HL-60/S4 treated with retinoic acid at 250 ng/mL for 4 days and 3 days (cell line): ENCODE measurements around the gene CLTCL1.
"Not testable (repeated sequence)": the region's sequence is repeated elsewhere in the genome, so short reads cannot be mapped to it uniquely, and the experiment has no call there.

ENCODE experiments used
- in situ Hi-C: fragments of 300-500 bp; cut with MboI; formaldehyde crosslinking; loops from 2 replicates; pipeline ENCODE4 v1.7.0; 2022; ENCODE audit warnings: low sequenced_read_pairs

CLTCL1 gene

DNA sequence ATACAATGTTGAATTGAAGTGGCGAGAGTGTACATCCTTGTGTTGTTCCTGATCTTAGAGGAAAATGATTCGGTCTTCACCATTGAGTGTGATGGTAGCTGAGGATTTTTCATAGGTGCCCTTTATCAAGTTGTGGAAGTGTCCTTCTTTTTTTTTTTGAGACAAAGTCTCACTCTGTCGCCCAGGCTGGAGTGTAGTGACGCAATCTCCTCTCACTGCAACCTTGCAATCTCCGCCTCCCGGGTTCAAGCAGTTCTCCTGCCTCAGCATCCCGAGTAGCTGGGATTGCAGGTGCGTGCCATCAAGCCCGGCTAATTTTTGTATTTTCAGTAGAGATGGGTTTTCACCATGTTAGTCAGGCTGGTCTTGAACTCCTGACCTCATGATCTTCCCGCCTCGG, 132.9 kb downstream of the CLTCL1 start:
- in situ Hi-C loops: not testable (repeated sequence)

DNA sequence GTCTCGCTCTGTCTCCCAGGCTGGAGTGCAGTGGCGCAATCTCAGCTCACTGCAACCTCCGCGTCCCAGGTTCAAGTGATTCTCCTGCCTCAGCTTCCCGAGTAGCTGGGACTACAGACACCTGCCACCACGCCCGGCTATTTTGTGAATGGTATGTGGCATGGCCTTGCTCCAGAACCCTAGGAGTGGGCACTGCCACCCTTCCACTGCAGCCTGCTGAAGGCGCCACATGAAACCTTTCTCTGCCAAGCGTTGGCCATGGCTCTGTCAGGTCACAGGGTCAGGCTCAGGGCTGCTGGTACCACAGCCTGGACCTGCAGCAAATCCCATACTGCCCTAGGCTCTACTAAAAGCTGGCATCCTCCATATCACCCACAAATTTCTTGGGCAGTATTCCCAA, 135.4 kb downstream of the CLTCL1 start:
- in situ Hi-C loops: not testable (repeated sequence)

DNA sequence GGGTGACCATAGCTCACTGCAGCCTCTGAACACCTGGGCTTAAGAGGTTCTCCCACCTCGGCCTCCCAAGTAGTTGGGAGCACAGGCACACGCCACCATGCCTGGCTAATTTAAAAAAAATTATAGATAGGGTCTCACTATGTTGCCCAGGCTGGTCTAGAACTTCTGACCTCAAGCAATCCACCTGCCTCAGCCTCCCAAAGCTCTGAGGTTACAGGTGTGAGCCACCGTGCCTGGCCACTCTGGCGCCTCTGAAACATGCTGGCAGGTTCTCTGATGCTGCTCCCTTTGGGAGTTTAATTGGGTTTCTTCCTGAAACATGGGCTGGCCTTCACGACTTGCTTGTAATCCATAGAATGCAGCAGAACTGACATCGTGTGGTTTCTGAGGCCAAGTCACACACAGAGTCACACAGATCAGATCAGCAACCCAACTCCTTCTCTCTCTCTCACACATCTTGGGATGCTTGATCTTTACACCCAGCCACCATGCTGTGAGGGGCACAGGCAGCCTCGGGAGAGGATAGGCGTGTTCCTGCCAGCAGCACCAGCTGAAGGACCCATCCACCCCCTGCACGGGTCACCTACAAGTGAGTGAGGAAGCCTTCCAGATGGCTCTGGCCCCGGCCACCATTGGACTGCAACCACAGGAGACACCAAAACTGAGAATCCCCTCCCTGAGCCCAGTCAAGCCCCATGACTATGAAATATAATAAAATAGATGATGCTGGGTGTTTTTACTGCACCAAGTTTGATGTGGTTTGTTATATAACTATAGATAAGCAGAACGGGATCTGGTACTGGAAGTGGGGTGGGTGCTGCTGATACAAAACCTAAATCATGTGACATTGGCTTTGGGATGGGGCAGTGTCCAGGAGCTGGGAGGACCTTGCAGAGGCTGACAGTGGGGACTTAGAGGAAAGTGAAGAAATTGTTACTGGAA, 138.3 kb downstream of the CLTCL1 start:
- in situ Hi-C loops: no loop called here

DNA sequence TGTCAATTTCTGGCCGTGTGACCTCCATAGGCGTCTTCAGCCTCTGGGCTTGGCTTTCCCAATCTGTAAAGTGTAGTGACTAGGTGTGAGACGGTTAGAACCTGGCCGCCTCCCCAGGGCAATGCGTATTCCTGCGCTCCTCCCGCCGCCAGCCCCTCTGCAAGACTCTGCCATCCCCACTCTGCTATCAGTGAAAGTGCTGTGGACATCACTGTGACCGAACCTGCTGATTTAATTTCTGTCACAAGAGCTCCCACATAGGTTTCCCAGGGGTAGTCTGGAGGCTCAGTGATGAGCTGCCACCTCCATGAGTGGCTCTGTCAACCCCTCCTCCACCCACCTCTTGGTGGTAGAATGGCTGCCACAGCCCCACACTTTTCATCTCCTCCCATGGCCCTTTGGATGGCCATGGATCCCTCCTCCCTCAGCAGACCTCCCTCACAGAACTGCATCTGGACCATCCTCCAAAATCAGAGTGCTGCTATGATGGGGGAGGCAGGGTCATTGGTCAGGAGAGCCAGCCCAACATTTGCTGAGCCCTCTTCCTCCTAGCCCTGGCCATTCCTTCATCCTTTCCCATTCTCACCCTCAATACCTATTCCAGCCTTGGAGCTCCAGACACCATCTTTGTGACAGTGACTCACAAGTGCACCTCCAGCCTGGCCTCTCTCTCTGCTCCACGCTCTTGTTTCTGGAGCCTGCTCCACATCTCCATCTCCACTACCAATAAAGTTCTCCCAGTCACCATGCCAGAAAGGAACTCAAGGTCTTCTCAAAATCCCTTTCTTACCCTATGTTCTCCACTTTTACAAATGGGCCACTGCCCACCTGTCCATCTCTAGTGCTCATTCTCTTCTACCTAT, 140.0 kb downstream of the CLTCL1 start:
- in situ Hi-C loops: no loop called here

DNA sequence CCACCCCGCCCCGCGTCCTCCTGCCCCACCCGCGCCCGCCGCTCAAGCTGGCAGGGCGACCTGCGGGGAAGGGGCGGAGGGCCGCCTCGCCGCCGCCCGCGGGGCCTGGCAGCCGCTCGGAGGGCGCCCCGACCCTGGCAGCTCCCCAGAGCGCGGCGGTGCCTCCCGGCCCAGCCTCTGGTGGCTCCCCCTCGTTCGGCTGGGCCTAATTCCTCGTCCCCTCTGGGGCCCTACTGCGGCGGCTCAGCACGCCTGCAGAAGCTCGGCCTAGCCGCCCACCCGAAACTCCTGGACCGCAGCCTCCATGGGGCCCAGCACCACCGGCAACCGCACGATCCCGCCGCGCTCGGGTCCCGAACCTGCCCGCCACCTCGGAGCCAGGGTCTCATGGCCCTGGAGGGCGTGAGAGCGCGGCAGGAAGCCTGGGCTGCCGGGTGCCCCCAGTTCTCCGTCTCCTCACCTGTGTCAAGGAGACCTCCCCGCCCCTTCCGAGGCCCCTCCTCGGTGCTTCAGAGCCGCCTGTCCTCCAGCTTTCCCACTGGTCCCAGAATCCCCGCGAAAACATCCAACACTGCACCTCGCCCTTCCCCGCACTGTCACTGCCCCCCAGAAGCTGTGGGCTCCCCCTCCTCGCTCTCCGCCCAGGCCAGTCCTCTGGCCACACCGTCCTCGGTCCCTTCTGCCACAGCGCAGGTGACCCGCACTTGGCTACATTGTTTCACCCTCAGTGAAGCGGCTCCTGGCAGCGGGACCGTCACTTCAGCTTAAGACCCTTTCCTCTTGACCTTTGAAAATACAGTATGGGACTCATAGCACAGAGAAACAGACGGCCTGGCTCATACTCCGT, 140.8 kb downstream of the CLTCL1 start:
- in situ Hi-C loops: no loop called here

DNA sequence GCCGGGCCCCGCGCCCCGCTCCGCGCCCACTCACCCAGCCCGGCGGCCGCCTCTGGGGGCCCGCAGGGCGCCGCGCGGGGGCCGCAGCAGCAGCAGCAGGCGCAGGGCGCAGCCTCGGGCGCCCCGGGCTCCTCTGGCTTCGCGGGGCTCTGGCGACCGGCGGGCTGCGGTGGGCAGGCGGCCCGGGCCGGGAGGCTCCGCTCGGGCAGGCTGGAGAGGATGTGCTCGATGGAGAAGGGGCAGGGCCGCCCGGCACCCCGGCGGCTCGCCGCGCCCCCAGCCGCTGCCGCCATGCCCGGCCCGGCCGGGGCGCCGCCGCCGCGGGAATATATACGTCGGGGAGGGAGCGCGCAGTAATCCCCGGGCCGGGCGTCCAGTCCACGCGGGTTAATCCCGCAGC, 141.5 kb downstream of the CLTCL1 start, which contains the start of gene GSC2:
GSC2 (minus strand) TSS at position 302 of the 400 bp plus-strand sequence; CDS start at position 293, 9 bp downstream.
- in situ Hi-C loops: no loop called here

DNA sequence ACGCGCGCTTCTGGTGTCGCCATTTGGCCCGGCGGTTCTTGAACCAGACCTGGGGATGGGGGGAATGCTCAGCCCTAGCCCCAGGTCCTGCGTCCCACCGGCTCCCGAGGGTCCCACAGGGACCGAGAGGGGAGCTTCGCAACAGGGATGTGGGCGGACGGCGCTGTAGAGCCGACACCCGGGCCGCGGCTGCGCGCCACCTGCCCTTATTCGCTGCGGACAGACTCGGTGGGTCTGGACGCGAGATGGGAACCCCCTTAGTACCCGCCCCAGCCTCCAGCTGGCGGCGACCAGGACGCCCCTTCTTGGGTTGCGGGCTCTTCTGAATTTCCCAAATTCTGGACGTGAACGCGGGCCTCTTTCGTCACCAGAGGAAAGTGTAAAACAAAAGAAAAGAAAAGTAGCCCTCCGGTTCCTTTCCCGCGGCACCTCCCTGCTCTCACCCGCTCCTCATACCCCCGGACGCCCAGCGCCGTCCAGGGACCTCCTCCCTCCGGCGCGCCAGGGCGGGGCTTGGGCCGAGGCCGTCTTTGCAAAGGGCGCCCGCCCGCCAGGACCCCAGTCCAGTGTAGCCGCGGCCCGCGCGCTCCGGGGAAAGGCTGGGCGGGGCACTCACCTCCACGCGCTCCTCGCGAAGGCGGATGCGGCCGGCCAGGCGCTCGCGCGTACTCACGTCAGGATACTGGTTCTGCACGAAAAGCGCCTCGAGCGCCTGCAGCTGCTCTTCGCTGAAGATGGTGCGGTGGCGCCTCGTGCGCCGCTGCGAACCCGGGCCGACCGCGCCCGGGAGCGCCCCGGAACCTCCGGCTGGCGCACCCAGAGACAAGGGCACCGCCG, 142.3 kb downstream of the CLTCL1 start:
- in situ Hi-C loops: no loop called here

DNA sequence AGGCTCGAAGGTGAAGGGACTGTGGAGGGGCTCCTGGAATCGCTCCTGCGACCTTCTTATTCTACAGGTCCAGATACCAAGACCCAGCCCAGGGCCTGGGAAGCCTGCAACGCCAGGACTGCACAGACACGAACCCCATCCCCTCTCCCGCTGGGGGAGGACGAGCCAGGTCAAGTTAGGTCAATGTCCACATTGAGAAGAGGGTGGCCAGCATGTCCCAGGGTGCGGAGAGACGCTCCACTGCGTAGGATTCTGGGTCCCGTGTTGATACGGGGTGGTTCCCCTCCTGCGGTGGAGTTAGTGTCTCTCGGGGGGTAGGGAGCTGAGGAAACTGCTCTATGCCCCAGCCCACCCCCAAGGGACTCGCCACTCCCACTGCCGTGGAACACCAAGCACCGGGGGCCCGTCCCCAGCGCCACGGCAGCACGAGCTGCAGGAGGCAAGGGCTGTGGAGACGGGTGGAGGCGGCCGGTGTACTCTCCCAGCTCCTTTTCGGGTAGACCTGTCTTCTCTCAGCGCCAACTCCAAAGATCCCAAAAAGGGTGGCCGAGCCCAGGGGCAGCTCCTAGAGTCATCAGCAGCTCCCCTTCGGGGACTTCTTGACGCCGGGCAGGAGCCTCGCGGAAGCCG, 143.0 kb downstream of the CLTCL1 start:
- in situ Hi-C loops: no loop called here

DNA sequence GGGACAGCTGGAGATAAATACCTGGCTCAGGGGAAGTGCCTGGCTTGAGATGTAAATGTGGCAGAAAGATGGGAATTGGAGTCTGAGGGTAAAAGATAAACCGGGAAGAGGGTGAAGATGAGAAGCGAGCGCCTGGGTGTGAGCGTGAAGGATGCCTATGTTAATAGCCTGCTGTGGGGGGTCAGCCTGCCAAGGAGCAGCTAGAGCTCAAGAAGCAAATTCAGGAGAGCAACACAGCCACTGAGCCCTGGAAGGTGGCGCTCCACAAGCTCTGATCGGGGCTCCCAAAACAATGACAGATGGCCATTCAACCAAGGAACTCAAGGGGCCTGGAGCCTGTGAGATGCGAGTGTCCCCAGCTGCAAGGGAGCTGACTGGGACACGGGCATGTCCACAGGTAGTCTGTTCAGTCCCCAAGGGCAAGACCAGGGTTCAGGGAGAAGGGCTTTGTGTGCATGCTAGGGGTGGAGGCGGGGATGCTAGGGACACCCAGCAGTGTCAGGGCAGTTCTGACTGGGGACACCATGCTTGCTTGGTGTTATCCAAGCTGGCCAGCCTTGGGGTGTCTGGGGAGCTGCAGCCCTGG, 144.2 kb downstream of the CLTCL1 start:
- in situ Hi-C loops: no loop called here

DNA sequence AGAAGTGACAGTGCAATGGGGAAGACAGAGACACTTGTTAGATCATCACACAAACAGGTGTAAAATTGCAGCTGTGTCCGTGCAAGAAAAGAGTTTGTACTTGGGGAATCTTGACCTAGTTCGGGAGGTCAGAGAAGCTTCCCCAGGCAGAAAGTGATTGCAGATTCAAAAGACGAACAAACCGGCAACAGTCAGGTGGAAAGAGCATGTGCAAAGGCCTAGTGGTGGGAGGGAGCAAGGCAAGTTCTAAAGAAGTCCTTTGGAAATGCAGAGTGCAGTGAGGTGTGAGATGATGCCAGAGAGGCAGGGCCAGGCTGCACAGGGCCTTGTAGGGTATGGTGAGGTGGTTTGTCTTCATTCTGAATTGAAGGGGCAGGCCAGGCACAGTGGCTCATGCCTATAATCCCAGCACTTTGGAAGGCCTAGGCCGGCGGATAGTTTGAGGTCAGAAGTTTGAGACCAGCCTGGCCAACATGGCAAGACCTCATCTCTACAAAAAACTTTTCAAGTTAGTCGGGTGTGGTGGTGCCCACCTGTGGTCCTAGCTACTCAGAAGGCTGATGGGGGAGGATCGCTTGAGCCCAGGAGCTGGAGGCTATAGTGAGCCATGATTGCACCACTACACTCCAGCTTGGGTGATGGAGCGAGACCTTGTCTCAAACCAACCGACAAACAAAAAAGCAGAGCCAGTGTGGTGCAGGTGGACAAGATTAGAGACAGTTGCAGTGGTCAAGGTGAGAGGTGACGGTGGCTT, 145.1 kb downstream of the CLTCL1 start:
- in situ Hi-C loops: no loop called here

DNA sequence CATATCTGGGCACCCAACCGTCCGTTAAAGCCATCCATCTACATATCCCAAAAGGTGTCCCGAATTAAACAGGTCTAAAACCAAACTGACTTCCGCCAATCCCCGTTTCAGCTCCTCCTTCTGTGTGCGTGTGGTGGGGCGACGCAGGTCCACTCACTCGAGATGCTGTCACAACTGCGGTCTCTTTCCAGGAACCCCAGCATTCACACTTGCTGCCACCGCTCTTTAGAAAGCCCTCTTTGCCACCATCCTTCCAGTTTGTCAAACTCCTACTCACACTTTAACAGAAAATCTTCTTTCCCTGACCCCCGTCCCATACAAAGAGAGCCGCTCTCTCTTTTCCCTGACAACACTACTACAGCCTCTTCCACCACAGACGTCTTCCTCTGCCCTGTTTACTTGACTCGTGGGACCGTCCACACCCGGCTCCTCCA, 147.5 kb downstream of the CLTCL1 start:
- in situ Hi-C loops: no loop called here

DNA sequence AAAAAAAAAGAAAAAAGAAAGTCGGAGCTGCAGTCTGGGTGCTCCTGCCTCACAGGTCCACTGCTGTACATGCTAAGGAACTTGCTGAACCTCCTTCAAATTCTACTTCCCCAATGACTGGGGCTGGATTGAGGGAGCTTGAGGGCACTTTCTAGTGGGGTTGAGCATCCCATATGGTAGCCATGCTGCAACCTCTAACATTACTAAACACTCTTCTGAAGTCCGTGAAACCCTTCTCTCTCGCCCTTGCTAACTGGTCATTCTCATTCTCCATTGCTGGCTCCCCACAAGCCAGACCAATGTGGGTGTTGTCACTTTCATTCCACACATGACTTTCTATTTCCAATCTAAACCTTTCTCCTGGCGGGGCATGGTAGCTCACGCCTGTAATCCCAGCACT, 148.3 kb downstream of the CLTCL1 start:
- in situ Hi-C loops: no loop called here

DNA sequence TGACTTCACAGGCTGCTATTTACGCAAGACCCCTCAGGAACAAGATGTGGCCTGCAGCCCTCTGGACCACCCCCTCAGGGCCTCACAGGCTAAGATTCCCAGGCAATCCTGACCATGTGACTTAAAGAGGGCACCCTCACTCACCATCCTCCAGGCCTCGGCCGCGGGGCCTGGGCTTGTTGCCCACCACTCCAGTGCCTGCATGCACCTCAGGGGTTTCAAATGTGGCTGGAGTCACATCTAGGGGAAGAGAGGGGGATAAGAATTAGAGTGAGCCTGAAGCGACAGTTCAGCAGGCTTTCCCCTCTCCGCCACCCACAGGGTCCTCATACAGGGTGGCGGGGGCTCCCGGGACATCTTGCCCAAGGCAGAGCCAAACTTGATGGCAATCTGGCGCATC, 149.1 kb downstream of the CLTCL1 start:
- in situ Hi-C loops: no loop called here

DNA sequence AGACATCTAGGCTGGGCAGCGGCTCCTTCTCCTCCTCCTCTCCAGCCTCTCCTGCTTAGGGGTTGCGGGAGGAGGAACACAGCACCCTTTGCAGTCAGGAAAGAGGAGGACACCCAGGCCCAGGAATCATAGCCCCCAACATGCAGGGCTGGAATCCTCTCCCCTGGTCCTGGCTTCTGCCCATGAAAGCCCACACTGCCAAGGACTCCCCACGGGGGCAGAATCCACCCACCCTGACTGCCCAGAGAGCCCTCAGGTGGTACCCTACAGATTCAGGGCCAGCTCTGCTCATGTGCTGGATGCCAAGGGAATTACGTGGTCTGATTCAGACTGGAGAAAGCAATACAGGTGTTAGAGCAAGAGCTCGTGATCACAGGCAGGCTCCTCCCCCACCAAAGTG, 151.5 kb downstream of the CLTCL1 start:
- in situ Hi-C loops: no loop called here

DNA sequence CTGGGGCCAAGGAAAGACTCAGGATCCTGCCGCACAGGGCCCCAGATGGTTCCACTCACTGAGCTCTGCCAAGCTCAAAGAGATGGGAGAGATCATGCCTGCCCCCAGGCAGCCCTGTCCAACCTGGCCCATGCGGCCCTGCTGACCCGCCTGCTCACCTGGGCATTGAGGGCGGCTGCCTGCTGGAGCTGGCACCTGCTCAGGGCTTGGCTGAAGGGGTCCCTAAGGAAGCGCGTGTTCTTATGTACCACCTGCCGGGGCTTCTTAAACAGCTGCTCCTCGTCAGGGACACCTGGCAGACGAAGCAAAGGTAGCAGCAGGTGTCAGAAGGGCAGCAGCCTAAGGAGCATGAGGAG, 152.5 kb downstream of the CLTCL1 start:
- in situ Hi-C loops: no loop called here

DNA sequence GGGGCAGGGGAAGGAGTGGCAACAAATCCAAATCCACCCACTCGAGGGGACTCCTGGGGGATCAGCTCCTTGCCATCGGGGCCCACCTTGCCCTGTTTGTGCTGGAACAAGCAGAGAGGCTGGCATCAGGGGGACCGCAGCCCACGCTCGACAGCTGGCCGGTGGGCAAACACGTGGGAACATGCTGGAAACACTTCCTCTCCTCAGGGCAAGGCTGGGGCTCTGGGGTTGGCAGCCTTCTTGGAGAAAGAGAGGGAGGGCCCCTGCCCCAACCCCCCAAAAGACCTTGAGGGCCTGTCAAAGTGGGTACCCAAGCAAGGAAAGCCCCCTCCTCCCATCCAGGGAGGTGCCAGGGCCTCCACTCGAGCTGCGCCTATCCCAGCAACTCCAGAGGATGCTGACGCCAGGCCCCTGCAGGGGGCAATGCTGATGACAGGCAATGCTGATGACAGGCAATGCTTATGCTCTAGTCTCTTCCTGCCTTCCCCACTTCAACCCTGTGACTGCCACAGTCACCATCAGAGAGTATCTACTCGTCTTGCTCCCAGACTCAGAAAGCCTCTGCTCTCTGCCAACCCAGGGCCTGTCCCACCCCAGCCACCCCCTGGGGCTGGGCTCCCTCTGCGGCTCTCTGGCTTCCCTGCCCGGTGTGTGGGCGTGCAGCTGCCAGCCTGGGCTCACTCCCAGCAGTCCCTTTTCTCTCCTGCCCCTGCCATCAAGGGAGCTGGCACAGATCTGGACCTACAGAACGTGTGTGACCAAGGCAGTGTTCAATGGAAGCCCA, 153.1 kb downstream of the CLTCL1 start:
- in situ Hi-C loops: no loop called here

DNA sequence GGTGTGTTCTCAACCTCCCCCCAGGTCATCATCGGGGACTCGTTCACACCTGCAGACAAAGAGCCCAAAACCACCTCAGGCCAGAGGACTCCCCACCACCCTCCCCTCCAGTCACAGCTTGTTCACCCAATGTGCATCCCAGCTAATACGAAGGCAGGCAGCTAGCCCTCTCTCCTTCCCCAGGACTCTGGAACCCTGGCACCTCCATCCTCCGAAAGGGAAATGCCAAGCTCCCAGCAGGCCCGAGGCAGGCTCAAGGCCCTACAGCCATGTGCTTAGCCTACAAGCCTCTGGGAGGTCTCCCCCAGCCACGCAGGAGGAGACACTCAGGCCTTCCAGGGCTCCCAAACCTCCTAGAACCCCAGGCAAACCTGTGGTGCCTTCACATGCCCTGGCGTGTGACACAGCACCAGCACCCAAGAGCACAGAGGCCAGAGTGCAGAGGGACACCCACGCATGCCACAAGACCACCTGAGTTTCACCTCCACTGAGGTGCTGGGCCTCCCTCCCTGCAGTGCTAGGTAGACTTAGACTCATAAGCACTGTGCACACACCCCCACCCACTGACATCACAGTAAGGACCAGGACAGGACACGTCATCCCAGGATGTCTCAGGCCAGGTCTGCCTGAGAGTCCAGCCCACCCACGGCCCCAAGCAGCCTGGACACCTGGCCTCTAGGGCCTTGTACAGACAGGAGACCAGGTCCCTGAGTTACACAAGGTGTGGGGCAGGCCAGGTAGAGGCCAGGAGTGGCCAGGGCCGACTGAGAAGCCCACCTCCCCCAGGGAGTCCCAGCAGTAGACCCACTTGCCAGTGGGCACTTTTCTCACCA, 153.9 kb downstream of the CLTCL1 start:
- in situ Hi-C loops: no loop called here
